MCF 10A (cell line): ENCODE measurements around the gene SMKR1. TPM values are rescaled to one million over a fixed set of nuclear protein-coding genes. Genes with fewer than 3 reads are reported as not detected.
"Not testable (repeated sequence)": the region's sequence is repeated elsewhere in the genome, so short reads cannot be mapped to it uniquely, and the experiment has no call there.

Source experiments
- BruUV-seq: library from RNA; stranded (reverse); fragments of 400-500 nt; replicated peaks from 2 replicates; lab custom pipeline; 2021; lab: Mats Ljungman, UMichigan
- CTCF ChIA-PET: fragments of 300-600 bp; sonication (Branson Sonifier 250); formaldehyde crosslinking; extraction: SDS; loops from one replicate; lab custom pipeline; 2021; ENCODE audit warnings: antibody characterized with exemption, inconsistent platforms; lab: Yijun Ruan, JAX
- POLR2A ChIA-PET: fragments of 300-600, 350-650 bp; sonication (Branson Sonifier 250); formaldehyde crosslinking; extraction: SDS; loops from one replicate; lab custom pipeline; 2020; ENCODE audit warnings: antibody characterized with exemption, inconsistent platforms; lab: Yijun Ruan, JAX
- DNase-seq: peaks from one replicate; pipeline ENCODE4 v3.0.0-alpha.2; 2018; ENCODE audit not compliant: unreplicated experiment
- H3K27ac Mint-ChIP-seq: one replicate; pipeline ENCODE4 v1.8.0; 2022; ENCODE audit warnings: mild to moderate bottlenecking, low read depth, mixed read lengths; ENCODE audit not compliant: unreplicated experiment
- H3K27me3 Mint-ChIP-seq: one replicate; pipeline ENCODE4 v1.8.0; 2022; ENCODE audit warnings: mixed read lengths; ENCODE audit not compliant: insufficient read depth, unreplicated experiment
- H3K36me3 Mint-ChIP-seq: one replicate; pipeline ENCODE4 v1.8.0; 2022; ENCODE audit warnings: mild to moderate bottlenecking, moderate library complexity, mixed read lengths; ENCODE audit not compliant: insufficient read depth, unreplicated experiment
- H3K4me1 Mint-ChIP-seq: one replicate; pipeline ENCODE4 v1.8.0; 2022; ENCODE audit warnings: mixed read lengths; ENCODE audit not compliant: insufficient read depth, unreplicated experiment
- H3K4me3 Mint-ChIP-seq: one replicate; pipeline ENCODE4 v1.8.0; 2022; ENCODE audit warnings: mild to moderate bottlenecking, moderate library complexity, mixed read lengths; ENCODE audit not compliant: unreplicated experiment
- H3K9me3 Mint-ChIP-seq: one replicate; pipeline ENCODE4 v1.8.0; 2022; ENCODE audit warnings: mixed read lengths; ENCODE audit not compliant: unreplicated experiment
- intact Hi-C: fragments of 100-400 bp; cut with micrococcal nuclease; formaldehyde crosslinking; loops from 2 replicates; pipeline ENCODE4 v1.14.1; 2022
- total RNA-seq: library from RNA; stranded (reverse); gene quantifications from 2 replicates; pipeline ENCODE4 v1.2.3, GENCODE V29; 2022
- TF ChIP-seq, protein P1 (sequence below): fragments of 200-600 bp; IDR thresholded peaks from one replicate; pipeline ENCODE4 v1.8.0; 2022; ENCODE audit warnings: antibody characterized with exemption, mild to moderate bottlenecking; ENCODE audit not compliant: unreplicated experiment

The SMKR1 gene
- total RNA-seq, 1 experiment from 2014 or later: 12.4 TPM

DNA sequence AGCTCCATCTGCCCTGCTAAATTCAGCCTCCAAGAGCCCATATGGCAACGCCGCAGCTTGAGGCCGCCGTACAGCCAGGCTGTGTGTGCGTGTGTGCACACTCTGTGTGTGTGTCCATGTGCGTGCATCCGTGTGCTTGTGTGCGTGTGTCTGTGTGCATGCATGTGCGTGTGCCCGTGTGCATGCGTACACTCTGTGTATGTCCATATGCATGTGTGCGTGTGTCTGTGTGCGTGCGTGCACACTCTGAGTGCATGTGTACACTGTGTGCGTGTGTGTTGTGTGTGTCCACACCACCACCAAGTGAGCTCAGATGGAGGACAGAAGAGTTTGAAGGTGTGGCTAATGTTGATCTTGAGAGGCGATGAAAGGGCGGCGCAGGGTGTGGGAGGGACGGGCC, 30.0 kb downstream of the SMKR1 start:
- BruUV-seq: no TSS peak
- CTCF ChIA-PET: interaction anchor here (0.6 to 0.8 kb wide), 2 partner anchors 19 to 1872 kb away, joined by 3 to 4 read pairs; no protein-coding TSS in a partner anchor

DNA sequence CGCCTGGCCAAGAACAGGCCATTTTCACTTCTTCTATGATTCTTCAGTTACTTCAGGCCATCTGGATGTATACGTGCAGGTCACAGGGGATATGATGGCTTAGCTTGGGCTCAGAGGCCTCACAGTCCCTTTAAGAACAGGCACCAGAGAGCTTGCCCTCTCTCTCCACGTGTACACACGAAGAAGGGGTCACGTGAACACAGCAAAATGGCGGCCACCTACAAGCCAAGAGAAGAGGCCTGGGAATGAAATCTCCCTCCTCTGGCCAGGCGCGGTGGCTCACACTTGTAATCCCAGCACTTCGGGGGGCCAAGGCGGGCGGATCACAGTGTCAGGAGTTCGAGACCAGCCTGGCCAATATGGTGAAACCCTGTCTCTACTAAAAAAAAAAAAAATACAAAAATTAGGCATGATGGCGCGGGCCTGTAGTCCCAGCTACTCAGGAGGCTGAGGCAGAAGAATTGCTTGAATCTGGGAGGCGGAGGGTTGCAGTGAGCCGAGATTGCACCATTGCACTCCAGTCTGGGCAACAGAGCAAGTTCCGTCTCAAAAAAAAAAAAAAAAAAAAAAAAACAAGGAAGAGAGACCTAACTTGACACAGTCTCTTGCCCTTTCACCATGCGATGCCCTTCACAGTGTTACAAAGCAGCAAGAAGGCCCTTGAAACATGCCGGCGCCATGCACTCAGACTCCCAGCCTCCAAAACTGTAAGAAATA, 32.4 kb downstream of the SMKR1 start:
- POLR2A ChIA-PET: interaction anchor here (0.7 kb wide), 1 partner anchor 22 kb away, joined by 4 read pairs; no protein-coding TSS in a partner anchor
- H3K36me3 Mint-ChIP-seq, CTCF ChIA-PET, BruUV-seq, H3K9me3 Mint-ChIP-seq, DNase-seq, H3K27ac Mint-ChIP-seq, H3K4me1 Mint-ChIP-seq, H3K4me3 Mint-ChIP-seq, intact Hi-C loops, H3K27me3 Mint-ChIP-seq: not testable (repeated sequence)

More for the DNA sequence above, 30.0 kb downstream of the SMKR1 start:
- POLR2A ChIA-PET: interaction anchor here (0.6 kb wide), 1 partner anchor 971 kb away, joined by 4 read pairs; no protein-coding TSS in a partner anchor
- Mint-ChIP-seq H3K4me1 (peaks cover 5% of the 10 kb centered on the region), H3K27me3 (no peaks in the 10 kb centered on the region), H3K4me3 (no peak overlapping the region), H3K36me3 (no peaks in the 10 kb centered on the region), H3K9me3 (no peaks in the 10 kb centered on the region), H3K27ac (no peak overlapping the region)
- no peak for DNase-seq
- intact Hi-C loops: no loop called here
- TF ChIP-seq, protein P1, sequence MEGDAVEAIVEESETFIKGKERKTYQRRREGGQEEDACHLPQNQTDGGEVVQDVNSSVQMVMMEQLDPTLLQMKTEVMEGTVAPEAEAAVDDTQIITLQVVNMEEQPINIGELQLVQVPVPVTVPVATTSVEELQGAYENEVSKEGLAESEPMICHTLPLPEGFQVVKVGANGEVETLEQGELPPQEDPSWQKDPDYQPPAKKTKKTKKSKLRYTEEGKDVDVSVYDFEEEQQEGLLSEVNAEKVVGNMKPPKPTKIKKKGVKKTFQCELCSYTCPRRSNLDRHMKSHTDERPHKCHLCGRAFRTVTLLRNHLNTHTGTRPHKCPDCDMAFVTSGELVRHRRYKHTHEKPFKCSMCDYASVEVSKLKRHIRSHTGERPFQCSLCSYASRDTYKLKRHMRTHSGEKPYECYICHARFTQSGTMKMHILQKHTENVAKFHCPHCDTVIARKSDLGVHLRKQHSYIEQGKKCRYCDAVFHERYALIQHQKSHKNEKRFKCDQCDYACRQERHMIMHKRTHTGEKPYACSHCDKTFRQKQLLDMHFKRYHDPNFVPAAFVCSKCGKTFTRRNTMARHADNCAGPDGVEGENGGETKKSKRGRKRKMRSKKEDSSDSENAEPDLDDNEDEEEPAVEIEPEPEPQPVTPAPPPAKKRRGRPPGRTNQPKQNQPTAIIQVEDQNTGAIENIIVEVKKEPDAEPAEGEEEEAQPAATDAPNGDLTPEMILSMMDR: no peak

DNA sequence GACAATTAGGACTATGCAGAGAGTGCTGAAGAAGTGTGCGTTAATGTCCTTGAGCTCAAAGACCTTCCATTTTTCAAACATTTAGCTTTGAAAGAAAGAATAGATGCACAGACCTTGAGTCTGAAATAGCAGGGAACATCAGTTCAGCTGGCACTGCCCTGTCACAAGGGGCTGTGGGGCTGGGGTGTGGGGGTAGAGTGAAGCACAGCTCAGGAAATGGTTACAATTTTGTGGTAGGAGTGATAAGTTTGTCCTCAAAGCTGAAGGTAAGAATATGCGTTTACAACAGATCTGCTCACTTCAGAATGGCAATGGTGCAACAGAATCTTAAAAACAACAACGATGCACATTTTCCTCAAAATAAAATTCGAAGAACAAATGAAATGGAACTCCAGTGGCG, 33.6 kb downstream of the SMKR1 start:
- DNase-seq: no peak
- Mint-ChIP-seq H3K9me3 (no peaks in the 10 kb centered on the region), H3K27me3 (no peaks in the 10 kb centered on the region), H3K27ac (no peak overlapping the region), H3K36me3 (no peaks in the 10 kb centered on the region), H3K4me3 (no peak overlapping the region), H3K4me1 (peaks cover 5% of the 10 kb centered on the region)
- ChIA-PET POLR2A (no interaction called here), CTCF (interaction anchor here (0.6 to 0.7 kb wide), 2 partner anchors 11 to 301 kb away, joined by 3 to 7 read pairs; no protein-coding TSS in a partner anchor)
- TF ChIP-seq, protein P1: no peak
- intact Hi-C loops: no loop called here
- BruUV-seq: no TSS peak

DNA sequence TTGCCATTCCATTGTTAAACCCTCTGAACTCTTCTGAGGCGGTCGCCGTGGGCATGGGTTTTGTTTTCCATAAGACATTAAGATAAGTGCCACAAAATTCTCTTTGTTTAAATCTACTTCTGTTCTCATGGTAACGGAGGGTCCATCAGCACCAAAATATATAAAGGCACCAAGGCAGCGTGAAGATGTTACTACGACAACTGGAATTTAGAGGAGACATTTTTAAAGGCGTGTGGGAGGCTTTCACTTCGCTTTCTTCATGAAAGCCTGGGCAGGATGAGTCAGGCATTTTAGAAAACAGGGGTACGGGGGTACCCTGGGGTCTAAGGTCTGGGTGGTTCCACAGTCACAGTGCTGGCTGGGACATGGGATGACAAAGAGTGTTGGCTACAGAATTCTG, 34.0 kb downstream of the SMKR1 start:
- Mint-ChIP-seq H3K36me3 (no peaks in the 10 kb centered on the region), H3K27me3 (no peaks in the 10 kb centered on the region), H3K27ac (no peak overlapping the region), H3K4me3 (no peak overlapping the region), H3K9me3 (no peaks in the 10 kb centered on the region), H3K4me1 (peaks cover 5% of the 10 kb centered on the region)
- ChIA-PET CTCF (no interaction called here), POLR2A (no interaction called here)
- TF ChIP-seq, protein P1: no peak
- no peak for DNase-seq
- BruUV-seq: no TSS peak
- intact Hi-C loops: no loop called here
